OCI-LY7 (cell line): Measurements from ENCODE around the gene PYM1. TPM values are rescaled to one million over a fixed set of nuclear protein-coding genes. Genes with fewer than 3 reads are reported as not detected.

Experiments used
- BruUV-seq: library from RNA; stranded (reverse); fragments of 400-500 nt; replicated peaks from 2 replicates; lab custom pipeline; 2021; lab: Mats Ljungman, UMichigan
- CTCF ChIA-PET: fragments of 300-600 bp; sonication (Branson Sonifier 250); formaldehyde crosslinking; loops from one replicate; lab custom pipeline; 2022; ENCODE audit warnings: antibody characterized with exemption; ENCODE audit not compliant: unreplicated experiment; lab: Charles Lee
- POLR2A ChIA-PET: fragments of 300-600 bp; sonication (Branson Sonifier 250); formaldehyde crosslinking; loops from one replicate; lab custom pipeline; 2022; ENCODE audit warnings: antibody characterized with exemption; lab: Charles Lee
- DNase-seq: peaks from one replicate; pipeline ENCODE4 v3.0.0-alpha.2; 2015; ENCODE audit warnings: low spot score
- H2AFZ ChIP-seq: fragments of 200-600 bp; sonication (generic), shearing (Covaris generic); 2 replicates; pipeline ENCODE4 v1.6.1; 2014; ENCODE audit warnings: mild to moderate bottlenecking, antibody characterized with exemption, low read length, moderate library complexity
- H3K27ac ChIP-seq: fragments of 200-600 bp; sonication (generic); 2 replicates; pipeline ENCODE4 v1.5.1; 2014; ENCODE audit warnings: mixed run types, low read depth, mild to moderate bottlenecking, moderate library complexity, low read length, inconsistent platforms; ENCODE audit not compliant: poor library complexity, severe bottlenecking
- H3K36me3 ChIP-seq: fragments of 200-600 bp; sonication (generic); 2 replicates; pipeline ENCODE4 v1.6.1; 2014; ENCODE audit warnings: mild to moderate bottlenecking, antibody characterized with exemption, low read length, moderate library complexity, mixed read lengths; ENCODE audit not compliant: insufficient read depth
- H3K4me1 ChIP-seq: fragments of 200-600 bp; sonication (generic); 2 replicates; pipeline ENCODE4 v1.5.1; 2014; ENCODE audit warnings: mild to moderate bottlenecking, low read length; ENCODE audit not compliant: insufficient read depth, poor library complexity, severe bottlenecking
- H3K4me2 ChIP-seq: fragments of 200-600 bp; sonication (generic); 2 replicates; pipeline ENCODE4 v1.6.1; 2014; ENCODE audit warnings: mild to moderate bottlenecking, low read length
- H3K4me3 ChIP-seq: fragments of 200-600 bp; sonication (generic); 2 replicates; pipeline ENCODE4 v1.5.1; 2014; ENCODE audit warnings: mild to moderate bottlenecking, low read depth, low read length; ENCODE audit not compliant: poor library complexity, severe bottlenecking
- H3K79me2 ChIP-seq: fragments of 200-600 bp; sonication (generic); 2 replicates; pipeline ENCODE4 v1.6.1; 2016; ENCODE audit warnings: low read depth, mild to moderate bottlenecking, low read length, moderate library complexity, mixed read lengths; ENCODE audit not compliant: insufficient read depth
- H3K9me2 ChIP-seq: fragments of 200-600 bp; sonication (generic); 2 replicates; pipeline ENCODE4 v1.6.1; 2016; ENCODE audit warnings: mild to moderate bottlenecking, low read length, mixed read lengths; ENCODE audit not compliant: insufficient read depth
- H3K9me3 ChIP-seq: fragments of 200-600 bp; sonication (generic); 2 replicates; pipeline ENCODE4 v1.6.1; 2014; ENCODE audit warnings: mild to moderate bottlenecking, mixed run types, low read length, mixed read lengths
- H4K20me1 ChIP-seq: fragments of 200-600 bp; sonication (generic); 2 replicates; pipeline ENCODE4 v1.6.1; 2014; ENCODE audit warnings: mild to moderate bottlenecking, antibody characterized with exemption, low read length, moderate library complexity, mixed read lengths; ENCODE audit not compliant: insufficient read depth
- EZH2phosphoT487 ChIP-seq: fragments of 200-600 bp; sonication (generic); IDR thresholded peaks from 2 replicates; pipeline ENCODE4 v1.6.1; 2018; ENCODE audit warnings: low read depth, borderline replicate concordance, mild to moderate bottlenecking, mixed run types, antibody characterized with exemption, low read length, moderate library complexity, mixed read lengths
- intact Hi-C: fragments of 100-400 bp; cut with micrococcal nuclease; formaldehyde crosslinking; loops from one replicate; pipeline ENCODE4 v1.10.0; 2022; ENCODE audit not compliant: unreplicated experiment
- total RNA-seq, 2 experiments: library from RNA; depleted of rRNA in 1 of 2; stranded (reverse); fragments of >200 nt in 1 of 2; shearing (Covaris generic) in 1 of 2; gene quantifications; 2 replicates each; pipeline ENCODE4 v1.2.3, GENCODE V29; 2014 to 2022
- TF ChIP-seq, protein P1 (sequence below): fragments of 200-600 bp; sonication (generic); conservative IDR thresholded peaks from 2 replicates; pipeline ENCODE4 v1.5.1; 2014; ENCODE audit warnings: mild to moderate bottlenecking, antibody characterized with exemption, low read length, moderate library complexity, mixed read lengths

The PYM1 gene
- total RNA-seq, 2 experiments from 2014 or later: 82.7 to 88.5 TPM

DNA sequence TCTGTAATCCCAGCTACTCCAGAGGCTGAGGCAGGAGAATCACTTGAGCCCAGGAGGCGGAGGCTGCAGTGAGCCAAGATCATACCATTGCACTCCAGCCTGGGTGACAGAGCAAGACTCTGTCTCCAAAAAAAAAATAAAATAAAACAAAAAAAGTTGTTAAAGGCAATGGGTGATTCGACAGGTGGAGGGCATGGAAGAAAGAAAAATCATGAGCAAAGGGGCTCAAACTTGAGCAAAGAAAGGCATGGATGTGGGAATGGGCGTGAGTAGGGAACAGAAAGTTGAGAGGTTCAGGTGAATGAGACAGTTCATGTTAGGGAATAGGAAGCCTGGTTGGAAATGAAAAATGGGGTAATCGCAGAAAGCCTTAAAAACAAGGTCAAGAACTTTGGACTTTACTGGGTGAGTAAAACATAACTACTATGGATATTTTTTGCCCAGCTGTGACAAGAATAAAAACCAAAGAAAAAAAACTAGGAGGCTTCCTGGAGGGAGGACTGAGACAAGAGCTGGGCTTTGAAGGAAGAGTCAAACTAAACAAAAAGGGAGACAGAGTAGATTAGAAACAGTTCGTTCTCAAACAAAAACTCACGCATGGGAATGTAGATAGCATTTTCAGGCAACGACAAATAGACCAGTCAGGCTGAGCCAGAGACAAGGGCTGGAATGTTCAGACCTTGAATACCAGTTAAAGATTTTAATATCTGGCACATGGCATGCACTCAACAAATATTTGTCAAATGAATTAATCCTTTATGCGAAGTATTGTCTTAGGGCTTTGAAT lies 18.8 kb downstream of the PYM1 start:
- H3K79me2 ChIP-seq: peaks cover 41% of the 10 kb centered on the region; the same call in 1 of the 2 replicates
- H3K27ac ChIP-seq: no peak overlapping the region
- POLR2A ChIA-PET: interaction anchor here (0.9 kb wide), 1 partner anchor 9 kb away, joined by 3 read pairs; no protein-coding TSS in a partner anchor
- TF ChIP-seq, protein P1, sequence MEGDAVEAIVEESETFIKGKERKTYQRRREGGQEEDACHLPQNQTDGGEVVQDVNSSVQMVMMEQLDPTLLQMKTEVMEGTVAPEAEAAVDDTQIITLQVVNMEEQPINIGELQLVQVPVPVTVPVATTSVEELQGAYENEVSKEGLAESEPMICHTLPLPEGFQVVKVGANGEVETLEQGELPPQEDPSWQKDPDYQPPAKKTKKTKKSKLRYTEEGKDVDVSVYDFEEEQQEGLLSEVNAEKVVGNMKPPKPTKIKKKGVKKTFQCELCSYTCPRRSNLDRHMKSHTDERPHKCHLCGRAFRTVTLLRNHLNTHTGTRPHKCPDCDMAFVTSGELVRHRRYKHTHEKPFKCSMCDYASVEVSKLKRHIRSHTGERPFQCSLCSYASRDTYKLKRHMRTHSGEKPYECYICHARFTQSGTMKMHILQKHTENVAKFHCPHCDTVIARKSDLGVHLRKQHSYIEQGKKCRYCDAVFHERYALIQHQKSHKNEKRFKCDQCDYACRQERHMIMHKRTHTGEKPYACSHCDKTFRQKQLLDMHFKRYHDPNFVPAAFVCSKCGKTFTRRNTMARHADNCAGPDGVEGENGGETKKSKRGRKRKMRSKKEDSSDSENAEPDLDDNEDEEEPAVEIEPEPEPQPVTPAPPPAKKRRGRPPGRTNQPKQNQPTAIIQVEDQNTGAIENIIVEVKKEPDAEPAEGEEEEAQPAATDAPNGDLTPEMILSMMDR: no peak
- no peak for TF ChIP-seq EZH2phosphoT487
- no peak for DNase-seq
- BruUV-seq: no TSS peak
- CTCF ChIA-PET: no interaction called here
- H4K20me1 ChIP-seq: no peaks in the 10 kb centered on the region; the same call in 1 of the 2 replicates
- H3K4me2 ChIP-seq: no peak overlapping the region
- intact Hi-C loops: no loop called here
- H3K36me3 ChIP-seq: peaks cover 44% of the 10 kb centered on the region
- H3K9me3 ChIP-seq: no peaks in the 10 kb centered on the region
- peaks cover 6% of the 10 kb centered on the region for H3K4me1 ChIP-seq
- no peak overlapping the region for H3K4me3 ChIP-seq
- no peak overlapping the region for H2AFZ ChIP-seq
- no peaks in the 10 kb centered on the region for H3K9me2 ChIP-seq

DNA sequence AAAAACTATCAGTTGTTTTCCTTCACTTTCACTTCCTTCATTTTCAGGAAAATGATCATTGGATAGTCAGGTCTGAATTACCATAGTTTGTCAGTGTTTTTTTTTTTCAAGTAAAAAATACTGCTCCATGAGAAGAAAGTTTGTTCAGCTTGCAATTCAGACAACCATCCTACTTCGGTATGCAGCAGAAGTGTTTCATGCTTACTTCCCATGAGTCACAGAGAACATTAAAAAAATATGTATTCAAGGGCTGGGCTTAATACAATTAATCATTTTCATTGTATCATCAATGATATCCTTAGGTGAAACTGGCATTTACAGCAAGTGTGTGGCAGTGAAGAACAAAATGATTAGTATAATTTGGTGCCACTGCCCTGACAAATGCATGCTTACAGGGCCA lies 21.6 kb downstream of the PYM1 start:
- Histone ChIP-seq H3K9me2 (no peaks in the 10 kb centered on the region), H4K20me1 (no peaks in the 10 kb centered on the region), H3K4me3 (no peak overlapping the region), H2AFZ (no peak overlapping the region), H3K36me3 (peaks cover 47% of the 10 kb centered on the region), H3K27ac (no peak overlapping the region), H3K4me1 (peaks cover 6% of the 10 kb centered on the region), H3K79me2 (peaks cover 26% of the 10 kb centered on the region; the same call in 1 of the 2 replicates), H3K4me2 (no peak overlapping the region), H3K9me3 (no peaks in the 10 kb centered on the region)
- CTCF ChIA-PET: no interaction called here
- POLR2A ChIA-PET: no interaction called here
- no TSS peak for BruUV-seq
- TF ChIP-seq, protein P1: no peak
- TF ChIP-seq EZH2phosphoT487: no peak
- DNase-seq: no peak
- intact Hi-C loops: no loop called here

DNA sequence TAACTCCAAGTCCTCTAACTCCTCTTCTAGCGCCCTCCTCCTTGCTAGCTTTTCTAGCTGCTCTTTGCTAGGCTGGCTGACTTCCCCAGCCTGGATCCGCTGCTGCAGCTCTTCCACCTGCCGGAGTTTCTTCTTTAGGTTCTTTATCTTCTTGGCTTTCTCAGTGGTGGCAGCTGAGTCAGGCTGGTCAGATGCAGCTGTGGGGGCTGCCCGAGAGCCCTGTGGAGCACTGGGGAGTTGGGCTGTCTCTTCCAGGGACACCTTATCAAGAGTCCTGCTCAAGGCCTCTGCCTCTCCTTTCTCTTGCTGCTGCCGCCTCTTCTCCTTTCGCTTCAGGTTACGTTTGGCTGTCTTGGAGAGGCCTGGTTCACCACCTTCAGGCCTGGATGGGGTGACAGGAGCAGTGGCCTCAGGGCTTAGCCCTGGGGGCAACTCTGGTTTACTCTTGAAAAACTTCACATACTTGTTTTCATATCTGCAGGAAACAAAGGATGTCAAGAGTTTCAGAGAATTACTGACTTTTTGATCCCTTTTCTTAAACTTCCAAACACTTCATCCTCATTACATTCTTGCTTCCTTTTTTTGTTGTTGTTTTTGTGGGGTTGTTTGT lies 25.7 kb downstream of the PYM1 start:
- DNase-seq: no peak
- POLR2A ChIA-PET: no interaction called here
- H3K36me3 ChIP-seq: peaks cover 58% of the 10 kb centered on the region

More for the DNA sequence above, 25.7 kb downstream of the PYM1 start:
- Histone ChIP-seq H3K4me2 (no peak overlapping the region), H3K79me2 (peaks cover 3% of the 10 kb centered on the region; the same call in 1 of the 2 replicates), H3K27ac (no peak overlapping the region), H3K4me1 (peaks cover 6% of the 10 kb centered on the region), H2AFZ (no peak overlapping the region), H3K9me2 (no peaks in the 10 kb centered on the region), H3K4me3 (no peak overlapping the region), H3K9me3 (no peaks in the 10 kb centered on the region), H4K20me1 (no peaks in the 10 kb centered on the region)
- intact Hi-C loops: no loop called here
- no TSS peak for BruUV-seq
- CTCF ChIA-PET: no interaction called here
- no peak for TF ChIP-seq EZH2phosphoT487
- TF ChIP-seq, protein P1: no peak
